ENCODE results near the gene HVCN1.
A peak's percentile ranks its signal among the peaks of the same experiment; 100 is the strongest.
"Not testable (repeated sequence)": the region's sequence is repeated elsewhere in the genome, so short reads cannot be mapped to it uniquely, and the experiment has no call there.

HVCN1 gene, protein sequence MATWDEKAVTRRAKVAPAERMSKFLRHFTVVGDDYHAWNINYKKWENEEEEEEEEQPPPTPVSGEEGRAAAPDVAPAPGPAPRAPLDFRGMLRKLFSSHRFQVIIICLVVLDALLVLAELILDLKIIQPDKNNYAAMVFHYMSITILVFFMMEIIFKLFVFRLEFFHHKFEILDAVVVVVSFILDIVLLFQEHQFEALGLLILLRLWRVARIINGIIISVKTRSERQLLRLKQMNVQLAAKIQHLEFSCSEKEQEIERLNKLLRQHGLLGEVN

DNA sequence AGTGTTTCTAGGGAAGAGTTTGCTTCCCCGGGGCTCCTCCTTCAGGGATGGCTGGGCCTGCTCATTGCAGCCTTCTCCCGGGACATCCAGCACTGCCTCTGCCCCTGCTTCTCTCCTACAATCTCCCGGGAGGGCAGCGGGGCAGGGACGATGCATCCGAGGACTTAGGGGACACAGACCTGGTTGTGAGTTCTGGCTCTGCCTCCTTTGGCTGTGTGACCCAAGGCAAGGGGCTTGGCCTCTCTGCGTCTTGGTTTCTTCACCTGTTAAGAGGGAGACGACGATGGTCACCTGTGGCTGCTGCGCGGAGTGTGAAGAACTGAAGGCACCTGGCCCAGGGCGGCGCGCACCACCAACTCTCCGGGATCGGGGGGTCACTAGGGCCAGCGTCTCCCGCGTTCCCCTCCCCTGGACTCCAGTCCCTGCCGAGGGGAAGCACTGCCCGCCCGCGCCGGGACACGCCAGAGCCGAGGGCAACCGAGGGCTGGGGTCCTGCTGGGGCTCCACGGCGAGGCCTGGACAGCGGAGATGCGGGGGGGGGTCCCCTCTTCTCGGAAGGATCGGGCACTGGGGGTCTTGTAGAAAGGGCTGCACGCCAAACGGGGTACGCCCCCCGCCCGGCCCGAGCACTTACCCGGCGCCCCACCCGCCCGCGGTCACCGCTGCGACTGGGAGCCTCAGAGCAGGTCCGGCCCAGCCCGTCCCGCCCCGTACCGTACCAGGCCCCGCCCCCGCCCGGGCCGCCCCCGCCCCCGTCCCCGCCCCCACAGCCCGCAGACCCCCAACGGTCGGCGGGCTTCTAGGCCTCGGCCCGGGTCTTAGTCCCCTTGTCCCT is at the start of gene HVCN1:
Gene HVCN1, minus strand, starts transcription at position 670 of the 835 bp plus-strand sequence. CDS start 5,870 bp downstream, outside the sequence.
- no peak for DNase-seq

- DNase-seq, result no peak
Measured at GRCh38 chr12:110737532-110737931, 48.6 kb upstream of the HVCN1 start.

DNA sequence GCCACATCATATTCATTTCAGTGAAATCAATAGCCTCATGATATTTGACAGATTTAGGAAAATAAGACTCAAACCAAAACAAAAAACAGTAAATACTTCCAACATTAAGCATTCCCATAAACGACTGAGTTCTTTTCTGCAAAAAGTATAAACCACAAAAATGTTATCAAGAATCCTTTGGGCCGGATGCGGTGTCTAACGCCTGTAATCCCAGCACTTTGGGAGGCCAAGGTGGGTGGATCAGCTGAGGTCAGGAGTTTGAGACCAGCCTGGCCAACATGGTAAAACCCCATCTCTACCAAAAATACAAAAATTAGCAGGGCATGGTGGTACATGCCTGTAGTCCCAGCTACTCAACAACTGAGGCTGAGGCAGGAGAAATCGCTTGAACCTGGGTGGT is 48.1 kb upstream of the HVCN1 start:
- not testable (repeated sequence) for DNase-seq

GRCh38 chr12:110733900-110734299 is 45.0 kb upstream of the HVCN1 start:
- DNase-seq, result no peak

GRCh38 chr12:110733089-110733715 is 44.3 kb upstream of the HVCN1 start:
- DNase-seq, result no peak

DNA sequence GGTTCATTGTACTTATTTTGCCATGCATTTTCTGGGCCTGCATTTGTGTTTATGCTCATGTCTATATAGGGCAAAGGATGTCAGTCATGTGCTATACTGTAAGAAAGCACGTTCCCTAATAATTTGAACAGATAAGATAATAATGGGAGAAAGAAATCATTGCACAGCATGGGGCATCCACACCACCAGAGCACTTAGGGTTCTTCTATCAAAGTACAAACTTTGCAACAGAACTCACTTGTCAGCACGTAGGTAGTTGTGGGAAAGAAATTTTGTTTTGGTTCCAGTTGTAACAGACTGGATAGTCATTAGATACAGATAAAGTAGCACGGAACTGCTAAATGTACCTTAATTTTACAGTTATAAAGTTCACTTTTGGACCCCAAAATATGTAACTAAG is 43.7 kb upstream of the HVCN1 start:
- DNase-seq, result no peak

DNA sequence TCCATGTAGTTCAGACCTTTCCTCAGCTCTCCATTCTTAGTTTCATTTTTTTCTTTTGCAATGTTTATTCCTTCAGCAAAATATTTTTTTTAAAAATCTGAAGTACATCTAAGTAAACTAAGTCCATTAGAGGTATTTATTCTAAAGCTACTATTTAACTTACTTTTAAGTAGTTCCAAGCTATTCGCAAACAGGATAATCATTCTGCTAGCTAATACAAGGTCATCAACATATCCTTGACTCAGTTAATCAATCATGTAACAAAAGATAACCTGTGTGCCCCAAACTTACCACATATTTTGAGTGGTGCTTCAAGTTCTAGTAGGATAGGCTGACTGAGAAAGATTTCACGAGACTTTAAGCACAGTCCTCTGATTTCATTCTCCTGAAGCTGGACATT is 42.6 kb upstream of the HVCN1 start:
- no peak for DNase-seq

GRCh38 chr12:110728628-110729027 is 39.7 kb upstream of the HVCN1 start:
- DNase-seq, result no peak

GRCh38 chr12:110726708-110727369 is 37.9 kb upstream of the HVCN1 start:
- no peak for DNase-seq

- no peak for DNase-seq
Measured at GRCh38 chr12:110726028-110726427, 37.1 kb upstream of the HVCN1 start.

DNA sequence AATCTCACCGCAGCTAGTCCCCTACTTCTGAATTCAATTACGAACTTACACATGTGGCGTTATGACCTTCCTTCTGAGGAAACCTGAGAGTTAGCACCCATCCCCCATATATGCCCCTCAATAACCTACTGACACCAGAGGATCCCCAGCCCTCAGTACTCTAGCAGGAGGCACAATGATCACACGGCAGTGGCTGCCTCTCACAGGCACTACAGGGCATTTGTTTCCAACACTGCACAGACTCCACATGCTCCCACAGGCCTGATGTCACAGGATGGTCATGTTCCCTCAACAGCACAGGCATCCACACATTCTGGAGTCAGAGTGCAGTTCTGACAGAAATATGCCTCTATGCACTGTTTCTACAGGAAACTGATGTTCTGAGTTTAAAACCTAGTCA is 36.4 kb upstream of the HVCN1 start:
- no peak for DNase-seq

DNA sequence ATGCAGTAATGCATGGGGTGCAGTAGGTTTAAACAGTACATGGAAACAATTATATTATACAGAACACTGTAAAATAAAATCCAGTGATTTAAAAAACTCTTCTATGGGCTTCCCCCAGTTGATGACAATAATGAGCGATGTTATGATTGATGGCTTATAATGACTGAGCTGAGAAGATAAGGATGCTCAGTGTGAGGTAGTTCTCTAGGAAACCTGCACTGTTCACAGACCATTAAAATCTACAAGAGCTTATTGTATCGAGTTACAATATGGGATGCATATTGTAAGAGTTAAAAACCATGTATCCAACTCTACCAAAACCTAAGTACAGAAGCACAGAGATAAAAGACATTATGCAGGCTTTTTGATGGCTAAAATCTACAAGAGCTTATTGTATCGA is 34.0 kb upstream of the HVCN1 start:
- not testable (repeated sequence) for DNase-seq

- no peak for DNase-seq
Measured at GRCh38 chr12:110721570-110721969, 32.7 kb upstream of the HVCN1 start.

- no peak for DNase-seq
Measured at GRCh38 chr12:110720516-110720915, 31.6 kb upstream of the HVCN1 start.

DNA sequence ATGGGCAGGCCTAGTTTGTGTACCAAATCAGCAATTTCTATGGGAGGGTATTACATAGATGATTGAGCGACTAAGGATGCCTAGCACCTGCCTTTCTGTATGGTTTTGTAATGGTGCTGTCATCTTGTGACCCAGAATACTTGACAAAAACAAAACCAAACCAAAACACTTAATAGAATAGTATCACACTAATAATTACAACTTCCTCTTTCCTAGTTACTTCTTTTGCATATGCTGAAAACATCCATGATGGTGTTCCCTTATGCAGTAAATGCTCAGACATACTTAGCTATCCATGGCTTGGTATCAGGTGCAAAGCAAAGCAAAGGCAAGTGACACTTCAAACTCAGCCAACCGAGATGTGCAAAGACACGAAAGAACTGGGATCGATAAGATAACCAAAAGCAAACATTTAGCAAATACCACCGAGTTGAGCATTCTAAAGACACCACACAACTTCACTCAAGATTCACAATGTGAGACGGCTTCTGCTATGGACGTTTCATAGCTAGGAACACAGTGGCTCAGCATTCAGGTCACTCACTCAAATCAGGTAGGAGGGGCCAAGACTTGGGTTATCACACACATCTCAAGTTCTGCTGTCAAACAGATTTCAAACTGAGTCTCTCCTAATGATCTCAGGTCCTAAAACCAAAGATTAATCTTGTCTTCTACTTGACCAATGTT is 29.4 kb upstream of the HVCN1 start:
- no peak for DNase-seq

GRCh38 chr12:110717037-110717436 is 28.1 kb upstream of the HVCN1 start:
- no peak for DNase-seq

- no peak for DNase-seq
Measured at GRCh38 chr12:110708917-110709316, 20.0 kb upstream of the HVCN1 start.

GRCh38 chr12:110705309-110705708 is 16.4 kb upstream of the HVCN1 start:
- DNase-seq, result no peak

DNA sequence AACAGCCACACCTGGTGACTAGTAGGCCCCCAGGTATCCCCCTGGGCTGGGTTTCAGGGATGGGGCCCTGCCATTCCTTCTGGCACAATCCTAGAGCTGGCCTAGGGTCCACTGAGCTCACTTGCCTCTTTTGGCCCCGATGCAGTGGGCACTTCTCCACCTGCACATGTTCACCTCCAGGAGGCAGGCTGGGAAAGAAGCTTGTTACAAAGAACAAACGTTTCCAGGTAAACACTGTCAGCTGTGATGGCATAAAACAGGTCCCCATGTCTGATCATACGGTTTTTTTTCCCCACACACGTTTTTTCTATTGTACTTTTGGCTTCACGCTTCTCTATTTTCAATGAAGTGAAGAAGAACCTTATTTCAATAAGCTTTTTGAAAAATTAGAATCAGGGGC is 15.8 kb upstream of the HVCN1 start:
- no peak for DNase-seq

GRCh38 chr12:110704231-110704630 is 15.3 kb upstream of the HVCN1 start:
- no peak for DNase-seq

GRCh38 chr12:110702081-110702480 is 13.2 kb upstream of the HVCN1 start:
- no peak for DNase-seq

DNA sequence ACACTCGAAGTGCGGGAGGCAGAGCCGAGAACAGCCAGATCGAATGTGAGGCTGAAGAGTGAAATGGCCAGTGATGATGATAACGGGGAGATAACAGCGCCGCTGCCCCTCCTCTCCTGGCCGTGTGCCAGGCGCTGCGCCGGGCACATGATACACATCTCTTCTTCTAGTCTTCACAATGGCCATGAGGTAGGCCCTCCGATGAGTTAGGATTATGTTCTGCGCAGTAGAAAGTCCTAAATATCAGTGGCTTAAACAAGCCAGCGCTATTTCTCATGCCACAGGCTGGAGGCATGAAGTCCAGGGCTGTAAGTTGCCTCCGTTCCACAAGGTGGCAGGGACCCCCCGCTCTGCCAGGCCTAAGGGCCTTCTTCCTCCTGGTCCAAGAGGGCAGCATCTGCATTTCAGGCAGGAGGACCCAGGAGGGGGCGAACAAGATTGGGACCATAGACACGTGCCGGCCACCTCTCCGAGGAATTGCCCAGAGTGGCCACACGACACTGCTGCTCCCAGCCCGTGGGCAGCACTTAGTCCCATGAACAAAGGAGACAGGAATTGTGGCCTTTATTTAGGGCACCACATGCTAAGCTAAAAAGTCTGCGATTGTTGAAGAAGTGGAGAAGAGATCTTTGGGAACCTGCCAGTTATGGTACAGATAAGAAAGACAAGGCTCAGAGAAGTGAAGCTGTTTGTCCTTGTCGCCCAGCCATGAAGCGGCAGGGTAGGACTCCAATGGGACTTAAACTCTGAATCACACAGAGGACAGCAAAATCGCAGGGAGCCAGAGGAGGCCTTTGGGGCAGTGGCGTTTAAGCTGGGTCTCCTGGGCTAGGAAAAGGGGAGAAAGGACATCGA is 10.9 kb upstream of the HVCN1 start:
- peak; percentile 51 for DNase-seq

All from hematopoietic multipotent progenitor cell treated with erythropoietin and hydrocortisone succinate and interleukin-3 and kit ligand, for 8 days (in vitro differentiated cells).